HEK293 (cell line): ENCODE results near the gene TBC1D5.

ENCODE experiments used
- CTCF ChIA-PET: fragments of 350-600 bp; formaldehyde crosslinking; extraction: SDS; loops from one replicate; lab custom pipeline; 2021; ENCODE audit warnings: antibody characterized with exemption; lab: Yijun Ruan, JAX
- POLR2A ChIA-PET: fragments of 300-600 bp; formaldehyde crosslinking; extraction: SDS; loops from one replicate; lab custom pipeline; 2020; ENCODE audit warnings: antibody characterized with exemption, inconsistent platforms; lab: Yijun Ruan, JAX
- H3K27ac ChIP-seq: fragments of 200-500 bp; sonication (Bioruptor generic); 2 replicates; pipeline ENCODE4 v1.5.1; 2014; ENCODE audit warnings: low read depth, low read length, control low read depth, inconsistent platforms; ENCODE audit errors: extremely low read depth
- H3K36me3 ChIP-seq, 2 experiments: fragments of 200-500 bp in 1 of 2; sonication (Bioruptor generic) in 1 of 2; 1 replicate in 1 of 2; 2 replicates in 1 of 2; pipeline ENCODE4 v1.5.1; 2014 to 2017; ENCODE audit warnings: inconsistent platforms in 2 of 2, low read length in 2 of 2; ENCODE audit not compliant: control insufficient read depth in 2 of 2, insufficient read depth in 1 of 2
- H3K4me1 ChIP-seq: fragments of 200-500 bp; sonication (Bioruptor generic); 2 replicates; pipeline ENCODE4 v1.5.1; 2014; ENCODE audit warnings: mild to moderate bottlenecking, low read length, inconsistent platforms; ENCODE audit not compliant: control insufficient read depth, insufficient read depth
- H3K4me3 ChIP-seq: 2 replicates; pipeline ENCODE4 v1.5.1; 2011; ENCODE audit warnings: low read depth, mild to moderate bottlenecking, control low read depth, low read length, moderate library complexity
- H3K9me3 ChIP-seq: fragments of 200-500 bp; sonication (Bioruptor generic); 2 replicates; pipeline ENCODE4 v1.5.1; 2014; ENCODE audit warnings: low read depth, low read length, inconsistent platforms; ENCODE audit not compliant: control insufficient read depth, insufficient read depth
- EGR2 ChIP-seq: fragments of 450-650 bp; formaldehyde crosslinking; IDR thresholded peaks from 2 replicates; pipeline ENCODE4 v1.5.1; 2016; ENCODE audit warnings: low read depth, missing biosample characterization, missing genetic modification characterization
- IKZF3 ChIP-seq: fragments of 450-650 bp; IDR thresholded peaks from 2 replicates; pipeline ENCODE4 v1.5.0; 2018; ENCODE audit warnings: missing biosample characterization, mild to moderate bottlenecking, missing genetic modification characterization, moderate library complexity
- KLF1 ChIP-seq: fragments of 450-650 bp; formaldehyde crosslinking; IDR thresholded peaks from 2 replicates; pipeline ENCODE4 v1.5.1; 2016; ENCODE audit warnings: missing biosample characterization, missing genetic modification characterization
- MZF1 ChIP-seq: fragments of 450-650 bp; formaldehyde crosslinking; IDR thresholded peaks from 2 replicates; pipeline ENCODE4 v1.5.1; 2017; ENCODE audit warnings: missing biosample characterization, missing genetic modification characterization, borderline replicate concordance
- SALL2 ChIP-seq: fragments of 450-650 bp; formaldehyde crosslinking; IDR thresholded peaks from 2 replicates; pipeline ENCODE4 v1.5.0; 2017; ENCODE audit warnings: missing biosample characterization, mild to moderate bottlenecking, missing genetic modification characterization, borderline replicate concordance
- WT1 ChIP-seq: fragments of 450-650 bp; formaldehyde crosslinking; IDR thresholded peaks from 2 replicates; pipeline ENCODE4 v1.5.1; 2016; ENCODE audit warnings: missing biosample characterization, missing genetic modification characterization
- ZBTB26 ChIP-seq: fragments of 450-650 bp; formaldehyde crosslinking; optimal IDR thresholded peaks from 2 replicates; pipeline ENCODE3; 2016; ENCODE audit warnings: missing biosample characterization, mild to moderate bottlenecking, missing genetic modification characterization
- ZFHX2 ChIP-seq: fragments of 450-650 bp; formaldehyde crosslinking; conservative IDR thresholded peaks from 2 replicates; pipeline ENCODE4 v1.5.1; 2016; ENCODE audit warnings: missing biosample characterization, missing genetic modification characterization
- ZNF16 ChIP-seq: fragments of 450-650 bp; formaldehyde crosslinking; IDR thresholded peaks from 2 replicates; pipeline ENCODE4 v1.5.1; 2016; ENCODE audit warnings: low read depth, missing biosample characterization, missing genetic modification characterization
- ZNF280C ChIP-seq: fragments of 450-650 bp; formaldehyde crosslinking; IDR thresholded peaks from 2 replicates; pipeline ENCODE4 v1.5.1; 2016; ENCODE audit warnings: missing biosample characterization, missing genetic modification characterization
- ZNF600 ChIP-seq: fragments of 450-650 bp; formaldehyde crosslinking; IDR thresholded peaks from 2 replicates; pipeline ENCODE4 v1.5.1; 2016; ENCODE audit warnings: missing biosample characterization, missing genetic modification characterization
- ZNF629 ChIP-seq: fragments of 450-650 bp; formaldehyde crosslinking; IDR thresholded peaks from 2 replicates; pipeline ENCODE4 v1.5.1; 2017; ENCODE audit warnings: missing biosample characterization, missing genetic modification characterization
- ZNF639 ChIP-seq: fragments of 450-650 bp; formaldehyde crosslinking; IDR thresholded peaks from 2 replicates; pipeline ENCODE4 v1.5.1; 2016; ENCODE audit warnings: missing biosample characterization, missing genetic modification characterization
- ZNF664 ChIP-seq: fragments of 450-650 bp; formaldehyde crosslinking; IDR thresholded peaks from 2 replicates; pipeline ENCODE4 v1.5.1; 2016; ENCODE audit warnings: missing biosample characterization, missing genetic modification characterization
- ZNF707 ChIP-seq: fragments of 450-650 bp; formaldehyde crosslinking; IDR thresholded peaks from 2 replicates; pipeline ENCODE4 v1.5.1; 2016; ENCODE audit warnings: missing biosample characterization, missing genetic modification characterization
- ZNF785 ChIP-seq: fragments of 450-650 bp; formaldehyde crosslinking; IDR thresholded peaks from 2 replicates; pipeline ENCODE4 v1.5.1; 2016; ENCODE audit warnings: missing biosample characterization, missing genetic modification characterization
- ZNF843 ChIP-seq: fragments of 450-650 bp; formaldehyde crosslinking; IDR thresholded peaks from 2 replicates; pipeline ENCODE4 v1.5.1; 2016; ENCODE audit warnings: missing biosample characterization, missing genetic modification characterization

TBC1D5 gene

GRCh38 chr3:17580901-17581300 lies 161.5 kb downstream of the TBC1D5 start:
- Histone ChIP-seq H3K4me3 (no peak overlapping the region), H3K27ac (no peak overlapping the region), H3K9me3 (no peaks in the 10 kb centered on the region), H3K36me3 (no peaks in the 10 kb centered on the region), H3K4me1 (peaks cover 2% of the 10 kb centered on the region; the same call in 1 of the 2 replicates)
- no peak for TF ChIP-seq SALL2 (tag by site-specific recombination)
- TF ChIP-seq MZF1 (tag by site-specific recombination): peak; percentile 76; the same call in 1 of the 2 replicates
- TF ChIP-seq ZFHX2: peak; percentile 26; the same call in 1 of the 2 replicates
- peak; percentile 35; the same call in 1 of the 2 replicates for TF ChIP-seq EGR2 (tag by site-specific recombination)
- ChIA-PET POLR2A (no interaction called here), CTCF (no interaction called here)

- TF ChIP-seq ZNF629 (tag by site-specific recombination) (no peak), ZNF785 (tag by site-specific recombination) (no peak), ZNF16 (tag by site-specific recombination) (no peak), ZNF664 (tag by site-specific recombination) (no peak), ZBTB26 (tag by site-specific recombination) (no peak), WT1 (tag by site-specific recombination) (no peak), ZNF600 (tag by site-specific recombination) (no peak), IKZF3 (tag by site-specific recombination) (no peak)
- ChIA-PET POLR2A (no interaction called here), CTCF (no interaction called here)
- Histone ChIP-seq H3K4me1 (peaks cover 2% of the 10 kb centered on the region; the same call in 1 of the 2 replicates), H3K4me3 (no peak overlapping the region), H3K27ac (no peak overlapping the region), H3K9me3 (no peaks in the 10 kb centered on the region), H3K36me3 (no peaks in the 10 kb centered on the region)
These were observed 163.0 kb downstream of the TBC1D5 start for GRCh38 chr3:17579289-17580031.

- Histone ChIP-seq H3K4me3 (no peak overlapping the region), H3K27ac (no peak overlapping the region), H3K9me3 (no peaks in the 10 kb centered on the region)
- no peak for TF ChIP-seq ZNF664 (tag by site-specific recombination)
- no peak for TF ChIP-seq ZNF639 (tag by site-specific recombination)
- TF ChIP-seq KLF1 (tag by site-specific recombination): no peak
- no peak for TF ChIP-seq ZNF280C (tag by site-specific recombination)
- no peak for TF ChIP-seq ZNF707 (tag by site-specific recombination)
- TF ChIP-seq ZNF843: 0 out of 2 replicates have a peak, but pooled peaks have one; percentile 18
- TF ChIP-seq, all 188 proteins: peak for 1
- CTCF ChIA-PET: interaction anchor here (0.7 kb wide), 1 partner anchor 46 kb away, joined by 3 read pairs; no protein-coding TSS in a partner anchor
- Histone ChIP-seq H3K4me1 (peaks cover 2% of the 10 kb centered on the region; the same call in 1 of the 2 replicates), H3K36me3 (no peaks in the 10 kb centered on the region)
- POLR2A ChIA-PET: no interaction called here
These were observed 164.5 kb downstream of the TBC1D5 start for GRCh38 chr3:17577796-17578520.
